Activated T-cell treated with anti-CD3 and anti-CD28 coated beads, Interleukin-2, amount 50 U/mL, for 4 hours (primary cell): Measurements from ENCODE around the gene SERPINA1. TPM values are rescaled to one million over a fixed set of nuclear protein-coding genes. Genes with fewer than 3 reads are reported as not detected.

Experiments used
- ATAC-seq, 2 donors: fragments of 200-7000 bp; cut with Tn5 transposase; one replicate each; pipeline ENCODE4 v1.10.0; 2021
- DNase-seq: peaks from one replicate; pipeline ENCODE4 v3.0.0-alpha.2; 2020
- H3K27me3 Mint-ChIP-seq: one replicate; pipeline ENCODE4 v1.8.0; 2021; ENCODE audit warnings: low read depth, mixed read lengths
- H3K36me3 Mint-ChIP-seq: one replicate; pipeline ENCODE4 v1.8.0; 2022; ENCODE audit warnings: mixed read lengths; ENCODE audit not compliant: insufficient read depth
- H3K4me1 Mint-ChIP-seq: one replicate; pipeline ENCODE4 v1.8.0; 2021; ENCODE audit warnings: low read depth, mixed read lengths
- H3K4me3 Mint-ChIP-seq: one replicate; pipeline ENCODE4 v1.8.0; 2021; ENCODE audit warnings: mild to moderate bottlenecking, moderate library complexity, mixed read lengths
- H3K9me3 Mint-ChIP-seq: one replicate; pipeline ENCODE4 v1.8.0; 2021; ENCODE audit warnings: mixed read lengths
- total RNA-seq, 3 donors: library from RNA; stranded (reverse); gene quantifications; one replicate each; pipeline ENCODE4 v1.2.1, GENCODE V29; 2021

Gene SERPINA1
- total RNA-seq, 3 donors from 2014 or later, result 4.8 to 5.3 (median 4.9) TPM

DNA sequence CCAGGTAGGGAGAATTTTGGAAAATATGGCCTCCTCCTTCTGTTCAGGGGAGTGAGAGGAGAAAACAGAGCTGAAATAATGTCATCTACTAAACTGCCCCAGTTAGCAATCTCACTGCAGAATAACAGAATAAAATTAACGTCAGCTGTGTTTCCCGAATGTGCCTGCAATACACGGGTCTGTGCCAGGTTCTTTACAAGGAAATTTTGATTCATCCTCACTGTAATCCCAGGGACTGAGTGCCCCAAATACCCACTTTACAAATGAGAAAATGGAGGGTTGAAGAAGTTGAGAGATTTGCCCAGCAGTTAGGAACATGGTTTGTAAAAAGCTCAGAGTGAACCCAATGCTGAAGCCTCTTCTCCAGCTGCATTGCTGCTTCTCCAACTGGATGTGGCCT lies 44.0 kb downstream of the SERPINA1 start:
- Mint-ChIP-seq H3K4me1 (peaks cover 31% of the 10 kb centered on the region), H3K9me3 (peaks cover 3% of the 10 kb centered on the region), H3K4me3 (no peak overlapping the region), H3K36me3 (no peaks in the 10 kb centered on the region), H3K27me3 (peaks cover 18% of the 10 kb centered on the region)
- ATAC-seq (no peak), DNase-seq (no peak)

DNA sequence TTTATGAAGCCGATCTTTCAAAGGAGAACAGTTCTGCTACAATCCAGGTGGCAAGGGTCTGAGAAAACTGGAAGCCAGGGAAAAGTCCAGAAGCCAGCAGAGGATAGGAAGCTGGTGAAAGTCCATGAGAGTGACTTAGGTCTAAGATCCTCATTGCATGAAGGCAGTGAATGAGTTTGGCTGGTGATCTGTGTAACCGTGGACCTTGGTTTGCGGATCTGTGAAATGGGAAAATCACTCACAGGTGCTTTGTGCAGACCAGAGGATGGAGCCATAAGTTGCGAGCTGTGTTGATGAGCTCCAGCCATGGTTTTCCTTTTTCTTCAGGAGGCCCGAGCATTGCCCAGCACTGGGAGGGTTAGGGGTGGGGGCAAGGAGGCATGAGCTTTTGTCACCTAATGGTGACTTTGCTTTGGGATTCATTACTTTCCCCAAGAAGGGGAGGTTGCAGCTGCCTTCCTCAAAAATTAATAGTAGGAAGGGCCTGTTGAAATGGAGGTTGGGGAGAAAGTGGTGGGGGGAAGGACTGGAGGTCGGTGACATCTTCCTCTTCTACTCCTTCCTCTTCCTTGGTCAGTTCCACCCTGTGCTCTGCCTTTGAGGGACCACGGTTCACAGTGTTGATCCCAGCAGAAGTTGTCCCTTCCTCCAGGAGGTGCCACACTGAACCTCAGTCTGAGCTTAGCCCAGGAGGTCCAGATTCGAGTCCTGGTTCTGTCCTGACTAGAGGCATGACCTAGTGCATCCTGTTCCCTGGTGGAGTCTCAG lies 45.0 kb downstream of the SERPINA1 start:
- peaks cover 31% of the 10 kb centered on the region for H3K4me1 Mint-ChIP-seq
- H3K9me3 Mint-ChIP-seq, result peaks cover 3% of the 10 kb centered on the region
- no peaks in the 10 kb centered on the region for H3K36me3 Mint-ChIP-seq
- no peak for ATAC-seq
- H3K4me3 Mint-ChIP-seq, result no peak overlapping the region
- no peak for DNase-seq
- H3K27me3 Mint-ChIP-seq, result peaks cover 18% of the 10 kb centered on the region

DNA sequence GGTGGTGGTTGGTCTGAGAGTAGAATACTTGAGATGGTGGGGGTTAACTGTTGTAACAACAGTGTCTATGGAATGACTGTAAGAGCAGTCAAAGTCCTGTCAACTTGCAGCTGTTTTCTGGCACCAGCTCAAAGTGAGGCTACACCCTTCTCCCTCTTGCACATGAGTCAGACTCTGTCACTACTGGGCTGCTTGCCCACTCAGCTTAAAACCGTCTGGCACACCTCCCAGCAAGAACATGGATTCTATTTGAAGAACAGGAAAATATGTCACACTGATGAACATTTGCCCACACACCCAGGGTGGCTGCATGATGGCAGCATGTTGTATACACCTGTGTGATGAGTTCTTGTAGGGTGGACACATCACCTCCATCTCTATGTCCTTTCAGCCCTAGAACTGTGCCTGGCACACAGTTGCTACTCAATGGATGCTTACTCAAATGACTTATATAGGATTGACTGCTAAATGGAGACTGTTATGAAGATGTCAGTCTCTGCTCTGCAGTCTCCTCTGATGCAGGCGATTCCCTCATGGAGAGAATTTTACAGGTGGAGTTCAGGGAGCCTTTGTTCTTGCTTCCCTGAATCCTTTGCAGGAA lies 46.0 kb downstream of the SERPINA1 start:
- ATAC-seq (peak; percentile 63 to 68), DNase-seq (no peak)
- Mint-ChIP-seq H3K4me3 (no peak overlapping the region), H3K9me3 (peaks cover 4% of the 10 kb centered on the region), H3K27me3 (peaks cover 18% of the 10 kb centered on the region), H3K36me3 (no peaks in the 10 kb centered on the region), H3K4me1 (peaks cover 31% of the 10 kb centered on the region)

DNA sequence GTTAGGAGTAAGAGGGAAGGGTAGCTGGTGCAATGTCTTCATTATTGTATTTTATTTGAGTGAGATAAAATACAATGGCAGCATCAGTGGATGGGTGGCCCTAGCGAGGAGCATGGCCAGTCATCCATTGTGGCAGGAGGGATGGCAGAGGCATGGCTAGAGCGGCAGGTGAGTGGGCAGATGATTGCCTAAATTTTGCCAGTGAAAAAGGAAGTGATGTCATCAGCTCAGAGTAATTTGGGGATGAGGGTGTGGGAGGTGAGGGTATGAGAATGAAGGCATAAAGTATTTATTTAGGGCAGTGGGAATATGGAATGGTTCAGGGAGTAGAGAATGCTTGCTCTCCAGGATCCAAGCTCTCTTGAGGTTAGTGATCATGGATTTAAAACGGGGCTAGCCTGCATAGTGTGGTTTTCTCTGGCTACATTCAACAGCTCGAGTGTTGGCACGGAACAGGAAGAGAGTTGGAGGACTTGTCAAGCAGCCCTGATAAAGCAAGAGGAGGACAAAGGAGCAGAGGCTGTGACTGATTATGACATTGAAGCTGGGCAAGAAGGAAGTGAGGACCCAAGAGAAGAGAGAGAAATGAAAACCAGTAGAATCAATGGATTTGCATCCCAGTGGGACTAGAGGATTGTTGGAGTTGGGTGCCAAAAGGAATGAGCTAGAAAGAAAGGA lies 46.6 kb downstream of the SERPINA1 start:
- no peaks in the 10 kb centered on the region for H3K36me3 Mint-ChIP-seq
- peaks cover 6% of the 10 kb centered on the region for H3K9me3 Mint-ChIP-seq
- H3K4me3 Mint-ChIP-seq, result peak overlapping the region; percentile 1
- H3K27me3 Mint-ChIP-seq, result peaks cover 18% of the 10 kb centered on the region
- ATAC-seq (no peak), DNase-seq (no peak)
- peaks cover 27% of the 10 kb centered on the region for H3K4me1 Mint-ChIP-seq

DNA sequence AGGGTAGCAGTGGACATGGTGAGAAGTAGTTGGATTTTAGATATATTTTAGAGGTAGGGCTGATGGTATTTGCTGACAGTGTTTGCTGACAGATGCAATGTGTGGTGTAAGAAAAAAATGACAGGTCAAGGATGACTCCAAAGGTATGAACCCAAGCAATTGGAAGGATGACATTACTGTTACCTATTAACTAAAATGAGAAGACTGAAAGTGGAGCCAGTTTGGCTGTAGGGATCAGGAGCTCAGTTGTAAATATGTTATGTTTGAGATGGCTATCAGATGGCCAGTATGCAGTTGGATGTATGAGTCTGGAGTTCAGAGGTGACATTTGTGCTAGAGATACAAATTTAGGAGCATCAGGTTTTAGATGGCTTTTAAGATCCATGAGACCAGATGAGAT lies 47.9 kb downstream of the SERPINA1 start:
- H3K27me3 Mint-ChIP-seq, result peaks cover 20% of the 10 kb centered on the region
- ATAC-seq, result no peak
- H3K4me1 Mint-ChIP-seq, result peaks cover 22% of the 10 kb centered on the region
- no peak overlapping the region for H3K4me3 Mint-ChIP-seq
- H3K9me3 Mint-ChIP-seq, result peaks cover 6% of the 10 kb centered on the region
- H3K36me3 Mint-ChIP-seq, result no peaks in the 10 kb centered on the region
- DNase-seq, result no peak

DNA sequence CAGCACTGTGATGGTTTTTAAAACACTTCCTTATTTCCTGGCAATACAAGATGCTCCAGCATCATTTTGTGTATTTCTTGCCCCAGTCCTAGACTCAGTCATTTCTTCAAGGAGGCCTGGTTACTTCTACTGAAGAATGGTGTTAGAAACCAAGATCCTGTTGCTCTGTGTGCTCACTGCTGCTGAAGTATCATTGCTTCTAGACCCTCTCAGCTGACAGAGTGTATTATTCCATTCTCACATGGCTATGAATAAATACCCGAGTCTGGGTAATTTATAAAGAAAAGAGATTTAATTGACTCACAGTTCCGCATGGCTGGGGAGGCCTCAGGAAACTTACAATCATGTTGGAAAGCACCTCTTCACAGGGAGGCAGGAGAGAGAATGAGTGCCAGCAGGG lies 50.4 kb downstream of the SERPINA1 start:
- Mint-ChIP-seq H3K27me3 (peaks cover 23% of the 10 kb centered on the region), H3K36me3 (no peaks in the 10 kb centered on the region), H3K4me3 (no peak overlapping the region), H3K4me1 (peaks cover 18% of the 10 kb centered on the region), H3K9me3 (peaks cover 6% of the 10 kb centered on the region)
- DNase-seq, result no peak
- no peak for ATAC-seq

DNA sequence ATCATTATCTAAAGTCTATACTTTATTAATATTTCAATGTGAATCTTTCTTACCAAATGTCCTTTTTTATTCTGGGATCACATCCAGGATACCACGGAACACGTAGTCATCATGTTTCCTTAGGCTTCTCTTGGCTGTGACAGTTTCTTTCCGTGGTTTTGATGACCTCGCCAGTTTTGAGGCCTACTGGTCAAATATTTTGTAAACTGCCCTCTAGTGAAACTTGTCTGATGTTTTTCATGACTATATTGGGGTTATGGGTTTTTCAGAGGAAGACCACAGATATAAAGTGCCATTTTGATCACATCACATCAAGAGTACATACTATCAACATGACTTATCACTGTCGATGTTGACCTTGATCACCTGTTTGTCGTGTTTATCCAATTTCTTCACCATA lies 51.1 kb downstream of the SERPINA1 start:
- Mint-ChIP-seq H3K27me3 (peaks cover 23% of the 10 kb centered on the region), H3K4me1 (peaks cover 16% of the 10 kb centered on the region), H3K4me3 (no peak overlapping the region), H3K36me3 (no peaks in the 10 kb centered on the region), H3K9me3 (peaks cover 6% of the 10 kb centered on the region)
- DNase-seq (no peak), ATAC-seq (no peak)

DNA sequence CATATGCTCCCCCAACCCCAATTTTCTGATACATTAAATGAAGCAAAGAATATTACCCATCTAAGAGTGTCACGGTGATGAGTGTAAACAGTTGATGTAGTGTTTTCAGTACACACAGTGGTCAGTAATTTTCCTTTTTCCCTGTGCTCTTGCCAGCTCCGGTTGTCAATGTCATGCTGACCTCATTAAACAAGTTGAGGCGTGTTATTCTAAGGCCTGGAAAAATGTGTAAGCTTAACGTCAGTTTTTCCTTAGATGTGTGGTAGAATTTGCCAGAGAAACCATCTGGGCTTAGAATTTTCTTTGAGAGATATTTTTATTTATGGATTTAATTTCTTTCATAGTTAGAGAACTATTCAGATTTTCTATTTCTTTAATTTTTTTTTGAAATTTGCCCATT lies 53.5 kb downstream of the SERPINA1 start:
- Mint-ChIP-seq H3K4me1 (peaks cover 1% of the 10 kb centered on the region), H3K9me3 (peaks cover 2% of the 10 kb centered on the region), H3K27me3 (peaks cover 6% of the 10 kb centered on the region), H3K36me3 (no peaks in the 10 kb centered on the region), H3K4me3 (no peak overlapping the region)
- no peak for DNase-seq
- no peak for ATAC-seq

DNA sequence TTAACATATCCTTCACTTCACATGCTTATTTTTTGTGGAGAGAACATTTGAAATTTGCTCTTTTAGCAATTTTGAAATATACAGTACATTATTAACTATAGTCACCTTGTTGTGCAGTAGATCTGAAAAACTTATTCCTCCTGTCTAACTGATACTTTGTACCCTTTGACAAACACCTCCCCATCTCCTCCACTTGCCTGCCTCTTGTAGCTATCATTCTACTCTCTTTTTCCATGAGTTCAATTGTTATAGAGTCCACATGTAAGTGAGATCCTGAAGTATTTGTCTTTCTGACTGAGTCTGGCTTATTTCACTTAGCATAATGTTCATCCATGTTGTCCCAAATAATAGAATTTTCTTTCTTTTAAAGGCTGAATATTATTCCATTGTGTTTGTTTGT lies 55.8 kb downstream of the SERPINA1 start:
- DNase-seq (no peak), ATAC-seq (no peak)
- Mint-ChIP-seq H3K4me1 (peaks cover 1% of the 10 kb centered on the region), H3K27me3 (peaks cover 6% of the 10 kb centered on the region), H3K36me3 (no peaks in the 10 kb centered on the region), H3K4me3 (no peak overlapping the region), H3K9me3 (peaks cover 2% of the 10 kb centered on the region)

DNA sequence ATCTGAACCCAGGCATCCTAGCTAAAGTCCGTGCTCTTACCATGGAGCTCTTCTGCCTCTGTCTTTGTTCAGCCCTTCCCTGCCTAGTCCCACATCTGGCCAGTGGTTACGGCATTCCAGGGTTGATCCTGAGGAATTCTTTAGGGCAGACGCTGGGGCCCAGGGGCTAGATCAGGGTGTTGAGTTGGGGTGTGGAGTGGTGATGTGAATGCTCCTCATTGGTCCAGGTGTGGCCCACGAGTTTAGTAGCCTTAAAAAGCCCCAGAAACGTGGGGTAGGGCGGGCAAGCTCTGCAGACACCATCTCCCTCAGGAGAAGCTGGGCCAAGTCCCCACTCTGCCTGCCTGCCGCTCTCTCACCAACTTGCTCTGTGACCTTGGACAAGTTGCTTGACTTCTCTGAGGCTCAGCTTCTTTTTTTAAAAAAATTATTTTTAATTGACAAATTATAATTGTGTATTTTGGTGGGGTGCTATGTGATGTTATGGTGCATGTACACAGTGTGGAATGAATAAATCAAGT lies 56.3 kb downstream of the SERPINA1 start:
- ATAC-seq (no peak), DNase-seq (no peak)

DNA sequence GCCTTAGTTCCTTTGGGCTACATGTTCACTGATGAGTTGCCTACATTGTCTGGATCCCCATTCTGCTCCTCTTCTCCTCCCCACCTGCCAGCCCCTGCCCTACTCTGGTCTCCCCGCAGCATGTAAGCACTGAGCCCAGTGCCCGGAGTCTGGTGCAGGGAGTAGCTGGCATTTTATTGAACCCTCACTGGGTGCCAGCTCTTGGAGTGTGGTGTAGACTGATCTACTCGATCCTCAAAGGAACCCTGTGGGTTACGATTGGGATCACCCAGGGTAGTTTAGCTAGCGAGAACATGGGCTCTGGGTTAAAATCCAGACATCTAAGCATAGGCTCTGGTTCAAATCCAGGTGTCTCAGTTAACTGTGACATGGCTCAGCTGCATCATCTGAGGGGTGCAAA lies 56.9 kb downstream of the SERPINA1 start:
- Mint-ChIP-seq H3K36me3 (no peaks in the 10 kb centered on the region), H3K9me3 (no peaks in the 10 kb centered on the region), H3K4me1 (no peaks in the 10 kb centered on the region), H3K27me3 (peaks cover 6% of the 10 kb centered on the region), H3K4me3 (no peak overlapping the region)
- DNase-seq, result no peak
- no peak for ATAC-seq

More for the DNA sequence above, 56.3 kb downstream of the SERPINA1 start:
- Mint-ChIP-seq H3K36me3 (no peaks in the 10 kb centered on the region), H3K4me3 (no peak overlapping the region), H3K9me3 (no peaks in the 10 kb centered on the region), H3K27me3 (peaks cover 6% of the 10 kb centered on the region), H3K4me1 (no peaks in the 10 kb centered on the region)

DNA sequence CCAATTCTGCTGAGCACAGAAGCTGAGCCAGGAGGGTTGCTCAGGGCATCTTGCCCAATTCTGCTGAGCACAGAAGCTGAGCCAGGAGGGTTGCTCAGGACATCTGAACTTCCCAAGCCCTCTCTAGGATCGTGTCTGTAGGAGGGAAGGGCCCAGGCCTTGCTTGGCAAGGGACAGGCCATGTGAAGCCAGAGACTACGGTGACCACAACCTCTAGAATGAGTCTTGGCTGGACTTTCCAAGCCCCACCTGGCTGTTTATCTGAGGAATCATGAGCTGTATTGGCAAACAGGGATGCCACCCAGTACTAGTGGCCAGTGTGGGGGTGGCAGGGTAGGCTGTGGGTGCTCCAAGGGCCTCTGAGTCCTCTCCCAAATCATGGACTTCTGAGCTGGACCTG lies 57.5 kb downstream of the SERPINA1 start:
- Mint-ChIP-seq H3K4me3 (no peak overlapping the region), H3K36me3 (no peaks in the 10 kb centered on the region), H3K9me3 (no peaks in the 10 kb centered on the region), H3K27me3 (peaks cover 5% of the 10 kb centered on the region), H3K4me1 (no peaks in the 10 kb centered on the region)
- no peak for DNase-seq
- ATAC-seq, result no peak

DNA sequence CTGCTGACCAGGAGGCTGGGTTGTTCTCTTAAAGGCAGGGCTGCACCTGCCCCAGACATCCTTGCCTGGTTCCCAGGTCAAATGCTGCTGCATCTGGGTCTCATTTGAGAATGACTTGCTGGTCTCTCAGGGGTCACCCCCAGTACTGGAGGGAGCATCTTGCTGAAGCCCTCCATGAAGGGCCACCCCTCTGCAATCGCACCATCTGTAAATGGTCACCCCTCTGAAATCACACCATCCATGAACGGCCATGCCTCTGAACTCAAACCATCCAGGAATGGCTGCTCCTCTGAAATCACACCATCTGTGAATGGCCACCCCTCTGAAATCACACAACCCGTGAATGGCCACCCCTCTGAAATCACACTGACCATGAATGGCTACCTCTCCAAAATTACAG lies 58.0 kb downstream of the SERPINA1 start:
- H3K9me3 Mint-ChIP-seq, result no peaks in the 10 kb centered on the region
- DNase-seq (no peak), ATAC-seq (no peak)
- H3K4me1 Mint-ChIP-seq, result no peaks in the 10 kb centered on the region
- H3K27me3 Mint-ChIP-seq, result peaks cover 2% of the 10 kb centered on the region
- no peak overlapping the region for H3K4me3 Mint-ChIP-seq
- no peaks in the 10 kb centered on the region for H3K36me3 Mint-ChIP-seq

DNA sequence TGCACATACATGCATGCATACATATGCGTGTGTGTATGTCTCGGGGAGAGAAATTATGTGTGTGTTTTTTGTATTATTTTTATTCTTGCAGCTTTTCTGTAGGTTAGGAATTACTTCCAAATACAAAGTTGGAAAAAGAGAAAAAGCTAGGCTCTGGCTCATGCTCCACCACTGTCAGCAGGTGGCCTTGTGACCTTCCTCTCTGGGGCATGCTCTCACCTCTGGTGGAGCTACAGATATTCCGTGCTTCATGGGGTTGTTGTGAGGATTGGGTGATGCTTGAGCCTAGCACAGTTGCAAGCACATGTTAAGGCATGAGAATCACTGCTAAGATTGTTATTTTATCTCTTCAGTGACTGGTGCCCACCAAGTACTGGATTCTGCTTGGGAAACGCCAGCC lies 58.5 kb downstream of the SERPINA1 start:
- DNase-seq, result no peak
- Mint-ChIP-seq H3K4me3 (no peak overlapping the region), H3K9me3 (no peaks in the 10 kb centered on the region), H3K27me3 (peaks cover 2% of the 10 kb centered on the region), H3K4me1 (no peaks in the 10 kb centered on the region), H3K36me3 (no peaks in the 10 kb centered on the region)
- ATAC-seq, result no peak

DNA sequence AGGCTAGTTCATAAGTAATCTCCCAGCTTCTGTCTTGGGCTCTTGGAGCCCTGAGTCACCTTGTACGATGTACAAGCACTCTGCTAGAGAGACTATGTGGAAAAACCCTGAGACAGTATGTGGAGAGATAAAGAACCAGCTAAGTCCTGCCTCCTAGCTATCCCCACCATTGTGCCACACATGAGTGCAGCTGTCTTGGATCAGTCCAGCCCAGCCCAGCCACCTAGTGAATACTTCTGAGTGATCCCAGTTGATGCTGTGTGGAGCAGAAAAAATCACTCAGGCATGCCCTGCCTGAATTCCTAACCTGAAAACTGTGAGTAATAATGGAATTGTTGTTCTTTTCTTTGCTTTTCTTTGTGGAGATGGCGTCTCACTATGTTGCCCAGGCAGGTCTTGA lies 60.2 kb downstream of the SERPINA1 start:
- Mint-ChIP-seq H3K9me3 (no peaks in the 10 kb centered on the region), H3K36me3 (no peaks in the 10 kb centered on the region), H3K27me3 (no peaks in the 10 kb centered on the region), H3K4me1 (no peaks in the 10 kb centered on the region), H3K4me3 (no peak overlapping the region)
- ATAC-seq (no peak), DNase-seq (no peak)
